DMS53 (cell line): ENCODE results near the gene NAP1L5.

ENCODE experiments used
- DNase-seq: peaks from one replicate; lab custom pipeline; 2025; lab: John Stamatoyannopoulos, UW

Gene NAP1L5, protein sequence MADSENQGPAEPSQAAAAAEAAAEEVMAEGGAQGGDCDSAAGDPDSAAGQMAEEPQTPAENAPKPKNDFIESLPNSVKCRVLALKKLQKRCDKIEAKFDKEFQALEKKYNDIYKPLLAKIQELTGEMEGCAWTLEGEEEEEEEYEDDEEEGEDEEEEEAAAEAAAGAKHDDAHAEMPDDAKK

DNA sequence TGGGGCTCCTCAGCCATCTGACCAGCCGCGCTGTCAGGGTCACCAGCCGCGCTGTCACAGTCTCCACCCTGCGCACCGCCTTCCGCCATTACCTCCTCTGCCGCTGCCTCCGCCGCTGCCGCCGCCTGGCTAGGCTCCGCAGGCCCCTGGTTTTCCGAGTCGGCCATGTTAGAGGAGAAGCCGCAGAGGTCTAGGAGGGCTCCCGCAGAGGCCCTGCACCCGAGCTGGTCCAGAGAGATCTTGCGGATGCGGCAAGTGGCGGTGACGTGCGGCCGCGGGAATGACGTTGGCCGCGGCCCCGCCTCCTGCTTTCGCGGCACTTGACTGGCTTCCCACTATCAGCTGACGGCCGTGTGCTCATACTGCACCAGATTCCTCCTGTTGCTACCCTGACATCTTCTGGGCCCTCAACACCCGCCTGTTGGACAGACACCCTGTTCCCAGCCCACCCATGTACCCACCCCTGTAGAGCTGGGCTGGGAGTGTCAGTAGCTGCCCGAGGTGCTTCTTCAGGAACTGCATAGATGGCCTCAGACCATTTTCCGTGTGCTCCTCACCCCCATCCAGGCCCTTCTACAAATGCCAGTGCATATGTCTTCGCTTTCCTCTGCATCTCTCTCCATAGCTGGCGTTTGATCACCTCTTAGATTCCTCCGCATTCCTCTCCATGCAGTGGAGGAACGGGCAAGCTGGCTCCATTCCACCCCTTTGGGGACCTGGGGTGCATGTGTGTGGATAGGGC is at the start of gene NAP1L5:
Gene NAP1L5, minus strand, starts transcription at position 242 of the 742 bp plus-strand sequence. Its CDS starts 75 bp downstream, at position 167.
- no peak for DNase-seq

DNA sequence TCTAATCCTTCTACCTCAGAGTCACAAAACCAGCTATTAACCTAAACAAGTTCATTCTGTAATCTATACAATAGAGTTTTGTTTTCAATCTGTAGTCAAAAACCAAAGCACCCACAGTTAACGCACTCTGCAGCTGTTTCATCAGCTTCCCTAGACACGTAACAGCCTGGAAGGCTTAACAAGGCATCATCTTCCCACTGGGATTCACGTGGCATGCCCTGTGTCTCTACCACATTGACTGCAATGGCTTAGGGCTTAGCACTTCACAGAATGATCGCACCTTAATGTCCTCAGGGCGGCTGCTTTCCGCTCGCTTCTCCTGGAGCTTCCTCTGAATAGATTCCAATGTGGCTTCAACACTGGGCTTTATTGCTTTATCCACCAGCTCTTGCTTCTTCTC is 49.7 kb upstream of the NAP1L5 start:
- no peak for DNase-seq

DNA sequence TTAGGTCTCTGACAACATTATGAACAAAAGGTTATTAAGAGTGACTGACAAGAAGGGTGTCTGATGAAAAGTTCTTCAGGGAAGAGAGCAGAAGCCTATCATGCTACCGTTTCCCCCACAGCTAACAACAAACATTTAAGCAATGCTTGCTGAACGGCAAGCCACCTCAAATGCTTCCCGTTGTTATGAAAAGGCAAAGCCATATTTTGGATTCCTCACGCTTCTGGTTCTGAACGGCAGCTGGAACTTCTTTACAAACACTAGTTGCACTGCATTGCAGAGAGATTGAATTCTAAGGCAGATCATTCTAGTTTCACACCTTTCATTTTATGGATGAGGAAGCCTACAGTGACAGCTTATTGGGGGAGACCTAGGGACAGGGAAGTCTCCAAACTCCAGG is 48.6 kb upstream of the NAP1L5 start:
- no peak for DNase-seq

DNA sequence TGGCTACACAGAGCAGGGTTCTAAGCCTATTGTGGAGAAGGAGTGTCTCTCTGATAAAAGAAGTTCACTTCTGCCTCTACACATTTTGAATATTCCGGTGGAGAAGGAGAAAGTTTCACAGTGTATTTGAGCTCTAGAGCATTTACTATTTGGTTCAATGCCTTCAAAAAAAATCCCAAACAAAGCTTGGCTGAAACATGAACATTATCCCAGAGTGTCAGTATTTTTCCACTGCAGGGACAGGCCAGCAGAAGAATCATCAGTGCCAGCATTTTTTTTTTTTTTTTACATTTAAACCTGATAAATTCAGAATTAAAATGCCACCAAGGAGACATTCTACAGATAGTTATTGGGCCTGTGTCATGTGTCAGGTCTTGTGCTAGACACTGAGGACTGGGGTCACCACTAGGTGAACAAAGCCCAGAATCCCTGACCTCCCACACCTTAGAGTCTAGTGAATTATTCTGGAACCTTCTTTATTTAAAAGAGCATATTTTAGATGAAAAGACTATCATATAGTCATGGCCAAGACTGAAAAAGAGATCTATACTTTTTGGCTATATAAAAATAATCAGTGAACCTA is 48.0 kb upstream of the NAP1L5 start:
- no peak for DNase-seq

DNA sequence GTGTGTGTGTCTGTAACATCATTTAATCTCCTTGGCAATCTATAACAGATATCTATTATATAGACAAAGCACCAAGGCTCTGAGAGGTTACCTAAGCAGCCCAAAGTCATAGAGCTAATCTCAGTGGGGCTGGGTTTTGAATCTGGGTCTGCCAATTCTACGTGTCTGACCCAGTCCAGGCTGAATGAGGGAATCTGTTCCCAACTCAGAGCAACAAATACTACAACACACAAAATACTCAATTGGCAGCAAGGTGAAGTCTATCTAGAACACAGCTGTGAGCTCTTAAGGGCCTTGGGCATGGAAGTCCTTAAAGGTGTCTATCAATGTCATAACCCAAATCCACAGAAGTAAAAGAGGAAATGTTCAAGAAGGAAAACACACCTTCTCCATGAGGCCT is 47.5 kb upstream of the NAP1L5 start:
- DNase-seq, result no peak

DNA sequence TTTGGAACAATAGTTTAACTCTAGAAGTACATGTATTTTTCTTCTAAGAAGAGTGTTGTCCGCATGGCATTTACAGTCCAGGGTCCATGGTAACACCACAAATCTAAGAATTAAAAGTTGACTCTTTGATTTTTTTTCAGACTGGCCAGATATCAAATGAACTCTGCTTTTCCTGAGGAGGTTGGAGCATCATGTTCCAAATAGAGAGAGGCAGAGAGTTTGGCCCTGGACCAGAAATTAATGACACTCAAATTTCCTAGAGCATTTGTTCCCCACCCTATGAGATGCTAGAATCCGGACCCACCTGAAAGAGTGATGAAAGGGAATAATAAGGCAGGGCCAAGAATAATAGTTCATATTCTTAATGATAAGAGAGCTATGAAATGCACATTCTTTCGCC is 47.0 kb upstream of the NAP1L5 start:
- no peak for DNase-seq

DNA sequence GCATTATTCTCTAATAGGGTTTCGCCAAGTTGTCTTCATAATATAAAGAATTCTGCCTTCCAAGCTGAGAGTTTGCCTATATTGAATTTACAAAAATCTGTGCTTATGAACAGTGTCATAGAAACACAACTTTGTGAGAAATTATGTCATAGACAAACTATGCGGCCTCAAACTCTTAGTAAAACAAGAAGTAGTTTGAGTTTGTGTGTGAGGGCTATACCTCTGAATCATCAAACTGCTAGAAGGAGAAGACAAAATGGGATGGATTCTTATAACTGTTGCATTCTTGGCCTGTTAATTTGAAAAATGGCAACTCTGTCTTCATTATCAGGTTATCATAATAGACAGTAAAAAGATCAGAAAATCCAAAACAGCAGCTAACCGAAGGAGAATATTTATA is 46.1 kb upstream of the NAP1L5 start:
- no peak for DNase-seq

DNA sequence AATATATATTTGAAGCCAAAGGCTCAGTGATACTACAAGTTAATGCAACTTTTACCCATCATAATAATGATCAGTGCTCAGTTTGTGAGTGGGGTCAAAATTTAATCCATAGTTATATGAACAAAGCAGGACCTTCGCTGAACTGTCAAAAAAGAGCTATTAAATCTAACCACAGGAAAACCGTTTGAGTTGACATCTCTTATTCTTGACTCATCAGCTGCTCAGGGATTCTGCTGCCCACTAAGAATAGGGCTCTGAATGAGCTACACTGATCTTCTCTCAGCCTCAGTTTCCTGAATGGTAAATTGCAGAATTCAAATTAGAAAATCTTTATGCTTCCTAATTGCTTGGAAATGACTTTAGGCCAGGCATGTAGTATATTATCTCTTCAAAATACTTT is 44.9 kb upstream of the NAP1L5 start:
- DNase-seq, result no peak

DNA sequence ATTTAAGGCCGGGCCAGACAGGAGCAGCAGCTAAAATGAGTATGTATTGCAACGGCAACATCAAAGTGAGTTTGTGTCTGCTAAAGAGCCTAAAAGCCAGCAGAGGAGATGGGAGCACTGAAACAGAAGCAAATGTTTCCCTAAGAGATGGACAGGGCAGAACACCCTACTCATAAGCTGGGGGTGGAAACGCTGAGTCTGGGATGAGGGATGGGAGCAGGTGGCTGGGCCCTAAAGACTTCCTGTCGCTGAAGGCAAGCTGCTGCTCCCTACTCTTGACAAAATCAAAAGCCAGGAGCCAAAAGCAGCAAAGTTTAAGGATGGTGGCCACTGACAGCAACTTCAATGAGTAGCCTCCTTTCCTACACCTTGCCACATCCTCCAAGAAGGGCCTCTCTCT is 40.6 kb upstream of the NAP1L5 start:
- no peak for DNase-seq

DNA sequence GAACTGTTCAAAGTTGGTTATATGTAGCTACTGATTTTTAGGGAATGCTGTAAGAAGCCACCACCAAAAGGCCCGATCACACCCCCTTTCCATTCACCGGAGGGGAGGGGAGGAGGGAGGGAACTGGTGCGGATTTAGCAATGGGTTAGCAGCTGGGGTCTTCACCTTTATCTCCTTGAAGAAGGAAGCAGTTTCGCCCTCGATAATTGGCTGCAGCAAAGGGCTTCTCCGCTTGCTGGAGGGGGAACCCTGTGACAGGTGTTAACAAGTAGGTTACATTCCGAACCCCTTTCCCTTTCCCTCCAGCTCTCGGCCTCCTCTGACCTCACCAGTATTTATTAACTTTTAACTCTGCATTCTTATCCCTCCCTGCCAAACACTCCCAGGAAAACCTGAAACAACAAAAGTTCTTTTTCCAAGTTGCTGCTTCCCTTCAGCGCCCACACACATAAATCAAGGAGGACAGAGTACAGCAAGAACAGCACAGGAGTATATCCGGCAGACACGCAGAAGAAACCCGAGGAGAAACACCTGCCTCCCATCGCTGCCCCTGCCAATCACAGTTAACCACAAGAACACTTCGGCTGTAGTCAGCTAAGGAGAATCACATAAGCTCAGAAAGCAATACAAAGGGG is 39.8 kb upstream of the NAP1L5 start:
- no peak for DNase-seq

DNA sequence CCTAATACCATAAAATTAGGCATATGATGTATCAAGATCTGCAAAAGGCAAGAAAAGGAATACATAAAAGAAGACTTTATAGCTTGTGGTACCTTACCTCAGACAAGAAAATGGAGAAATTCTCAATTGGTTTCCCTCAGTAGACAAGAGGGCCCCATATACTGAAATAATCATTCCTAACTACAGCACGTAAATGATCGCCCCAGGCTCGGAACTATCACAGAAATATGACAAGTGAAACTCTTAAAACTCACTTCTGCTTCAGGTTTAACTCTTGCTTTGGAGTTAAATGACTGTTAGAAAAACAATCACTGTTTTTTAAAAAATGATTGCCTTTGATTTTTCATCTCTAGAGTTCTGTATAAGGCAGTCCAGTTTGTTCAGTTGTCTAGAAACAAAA is 38.6 kb upstream of the NAP1L5 start:
- DNase-seq, result no peak

DNA sequence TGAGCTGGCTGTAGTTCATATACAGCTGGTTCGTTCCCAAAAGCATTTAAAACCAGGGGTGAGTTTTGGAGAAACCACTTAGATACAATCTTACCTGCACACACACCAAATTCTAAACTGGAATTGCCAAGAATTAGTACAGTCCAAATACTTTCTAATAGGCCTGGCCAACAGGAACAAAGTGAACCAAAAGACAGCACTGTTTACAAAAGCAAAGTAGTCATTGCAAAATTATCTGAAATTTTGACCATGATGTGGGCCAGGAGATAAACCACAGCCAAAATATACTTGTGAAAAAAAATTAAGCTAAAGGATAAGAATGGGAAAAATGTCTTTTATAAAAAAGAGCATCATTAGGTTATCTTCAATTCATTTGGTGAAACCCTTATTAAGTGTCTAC is 37.9 kb upstream of the NAP1L5 start:
- no peak for DNase-seq

DNA sequence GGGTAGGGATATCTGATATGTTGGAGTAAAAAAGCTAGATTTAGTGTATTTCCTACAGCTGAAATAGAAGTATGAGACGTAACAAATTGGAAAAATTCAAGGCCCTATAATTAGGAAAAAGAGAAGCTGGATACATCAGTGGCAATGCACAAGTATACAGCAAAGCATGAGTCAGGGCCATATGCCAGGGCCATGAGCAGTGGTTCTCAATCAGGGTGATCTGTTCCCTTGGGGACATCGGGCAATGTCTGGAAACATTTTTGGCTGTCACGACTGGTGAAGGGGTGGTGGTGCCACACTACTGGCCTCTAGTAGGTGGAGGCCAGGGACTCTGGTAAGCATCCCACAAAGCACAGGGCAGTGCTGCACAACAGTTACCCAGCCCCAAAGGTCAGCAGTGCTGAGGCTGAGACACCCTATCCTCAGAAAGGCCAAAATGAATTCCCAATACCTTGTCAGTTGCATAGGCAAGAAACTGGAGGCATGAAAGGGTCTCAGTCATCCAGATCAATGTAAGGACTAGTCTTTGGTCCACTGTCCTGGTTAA is 36.8 kb upstream of the NAP1L5 start:
- DNase-seq, result no peak

DNA sequence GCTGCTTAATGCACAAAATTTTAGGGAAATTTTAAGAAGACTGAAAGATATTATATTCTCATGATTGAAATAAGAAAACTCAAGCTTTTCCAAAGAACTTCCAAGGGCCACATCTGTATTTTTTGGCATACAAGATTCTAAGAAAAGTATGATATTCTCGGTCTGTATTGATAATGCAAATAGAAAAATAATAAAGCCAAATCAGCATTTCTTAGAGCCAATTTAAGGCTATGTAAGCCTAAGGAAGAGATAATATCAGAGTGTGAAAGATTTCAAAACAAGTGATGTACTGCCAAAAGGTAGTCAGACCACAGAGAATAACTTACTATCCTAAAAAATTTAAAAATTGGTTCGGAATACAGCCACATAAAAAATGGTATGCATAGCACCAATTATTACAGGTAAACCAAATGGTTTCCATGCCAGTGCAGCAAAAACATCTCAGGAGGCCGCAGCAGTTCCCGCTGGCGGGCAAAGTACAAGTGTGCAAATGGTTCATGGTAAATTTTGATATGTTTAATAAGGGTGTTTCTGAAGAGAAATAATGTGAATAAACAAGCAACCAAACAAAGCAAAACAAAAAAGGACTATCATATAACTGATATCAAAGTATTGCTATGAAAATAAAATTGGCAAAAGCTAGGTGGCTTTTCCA is 35.2 kb upstream of the NAP1L5 start:
- no peak for DNase-seq

DNA sequence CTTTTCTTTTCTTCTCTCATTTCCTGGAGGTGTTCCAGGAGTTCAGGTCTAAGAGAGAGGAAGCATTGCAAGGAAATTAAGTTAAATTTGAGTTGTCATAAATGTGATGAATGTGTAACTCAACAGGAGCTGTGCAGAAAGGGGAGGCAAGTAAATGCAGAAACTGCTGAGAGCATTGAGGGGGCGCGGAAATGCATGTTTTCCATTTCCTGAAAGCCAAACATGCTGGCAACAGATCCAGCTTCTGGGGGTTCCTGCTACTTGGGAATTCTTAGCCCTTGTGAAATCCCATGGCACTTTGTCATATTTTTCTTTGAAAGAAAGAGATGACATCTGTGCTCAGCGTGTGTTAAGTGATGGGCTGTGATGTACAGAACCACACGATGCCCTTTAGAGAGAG is 33.8 kb upstream of the NAP1L5 start:
- no peak for DNase-seq

DNA sequence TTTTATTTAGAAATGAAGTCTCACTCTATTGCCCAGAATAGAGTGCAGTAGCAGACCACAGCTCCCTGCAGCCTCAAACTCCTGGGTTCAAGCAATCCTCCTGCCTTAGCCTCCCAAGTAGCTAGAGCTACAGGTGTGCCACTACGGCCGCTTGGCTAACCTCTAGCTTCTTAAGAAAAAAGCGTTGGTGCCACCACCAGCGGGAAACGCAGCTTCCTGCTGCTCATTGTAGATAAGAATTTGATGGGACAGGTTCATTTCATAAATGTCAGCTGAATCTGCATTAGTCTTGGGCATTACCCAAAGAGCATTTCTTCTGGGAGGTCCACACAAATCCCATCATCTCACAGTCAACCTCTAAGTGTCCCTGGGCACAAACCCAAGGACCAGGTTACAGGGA is 33.2 kb upstream of the NAP1L5 start:
- DNase-seq, result no peak

DNA sequence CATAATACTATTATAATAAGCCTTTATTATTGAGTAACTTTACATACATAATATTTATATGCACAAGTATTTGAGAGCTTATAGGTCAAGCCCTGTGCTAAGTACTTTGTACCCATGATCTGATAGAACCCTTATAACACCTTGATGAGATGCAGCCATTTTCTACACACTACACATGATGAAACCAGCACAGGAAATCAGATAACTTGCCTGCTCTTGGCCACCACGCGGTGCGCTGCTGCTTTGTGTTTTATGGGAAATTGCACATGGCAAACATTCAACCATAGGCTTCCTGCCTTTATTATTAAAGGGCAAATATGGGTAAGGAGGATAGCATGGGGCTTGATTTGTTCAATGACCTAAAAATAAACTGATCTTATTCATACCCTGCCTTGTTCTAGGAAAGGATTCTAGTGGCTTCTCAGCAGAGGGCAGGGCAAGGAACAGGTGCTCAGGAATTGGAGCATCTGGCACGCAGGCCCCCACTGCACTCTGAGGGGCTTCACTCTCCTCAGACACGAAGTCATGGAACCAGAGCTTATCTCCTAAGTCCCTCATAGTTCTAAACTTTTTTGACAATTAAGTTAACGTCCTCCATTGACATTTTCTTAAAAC is 31.6 kb upstream of the NAP1L5 start:
- no peak for DNase-seq

DNA sequence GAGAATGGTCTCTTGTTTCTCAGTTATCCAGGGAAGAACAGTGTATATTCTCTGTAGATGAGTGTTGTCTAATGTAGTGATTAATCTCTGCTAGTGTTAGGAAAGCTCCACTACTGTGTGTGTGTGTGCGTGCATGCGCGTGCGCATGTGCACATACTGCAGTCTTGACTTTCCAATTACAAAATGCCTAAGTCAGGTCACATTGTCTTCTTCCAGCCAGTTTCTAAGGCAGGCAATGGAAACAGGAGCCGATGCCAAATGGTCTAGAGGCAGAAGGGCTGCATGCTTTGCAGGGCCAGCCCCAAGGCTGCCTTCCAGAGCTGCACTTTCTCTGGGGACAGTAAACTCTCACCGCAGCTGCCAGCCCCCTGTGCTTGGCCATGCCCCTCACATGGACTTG is 30.5 kb upstream of the NAP1L5 start:
- no peak for DNase-seq

DNA sequence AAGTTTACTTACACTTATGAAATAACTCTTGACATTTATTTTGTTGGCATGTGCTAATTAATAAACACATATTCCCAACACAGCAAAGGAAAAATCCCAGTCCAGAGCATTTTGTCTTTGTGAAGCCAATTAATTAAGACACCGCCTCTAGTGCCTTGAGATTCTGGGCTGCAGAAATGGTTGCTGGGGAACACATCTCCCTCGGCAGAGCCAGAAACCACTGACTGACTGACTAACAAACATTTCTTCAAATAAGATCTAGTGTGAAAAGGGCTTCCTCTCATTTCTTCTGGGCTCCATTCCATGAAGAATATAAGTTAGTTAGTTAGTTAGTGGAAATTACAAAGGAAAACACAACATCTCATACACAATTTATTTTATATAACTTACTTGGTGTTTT is 28.4 kb upstream of the NAP1L5 start:
- no peak for DNase-seq

DNA sequence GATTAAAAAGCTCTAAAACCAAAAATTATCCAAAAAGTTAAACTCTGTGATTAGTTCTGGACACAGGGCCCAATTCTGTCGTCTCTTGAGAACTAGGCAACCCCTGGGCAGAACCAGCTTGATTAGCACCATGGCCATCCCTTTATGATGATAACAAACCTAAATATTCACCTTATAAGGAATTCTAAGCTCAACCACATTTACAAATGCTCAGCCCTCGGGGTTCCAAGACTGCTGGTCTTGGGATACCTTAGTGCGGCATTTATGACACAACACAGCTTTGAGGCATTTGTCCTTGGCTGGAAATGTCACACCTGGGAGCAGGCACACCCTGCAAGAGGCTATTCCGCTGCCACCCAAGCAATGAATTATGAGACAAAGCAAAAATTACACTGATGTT is 27.5 kb upstream of the NAP1L5 start:
- no peak for DNase-seq

DNA sequence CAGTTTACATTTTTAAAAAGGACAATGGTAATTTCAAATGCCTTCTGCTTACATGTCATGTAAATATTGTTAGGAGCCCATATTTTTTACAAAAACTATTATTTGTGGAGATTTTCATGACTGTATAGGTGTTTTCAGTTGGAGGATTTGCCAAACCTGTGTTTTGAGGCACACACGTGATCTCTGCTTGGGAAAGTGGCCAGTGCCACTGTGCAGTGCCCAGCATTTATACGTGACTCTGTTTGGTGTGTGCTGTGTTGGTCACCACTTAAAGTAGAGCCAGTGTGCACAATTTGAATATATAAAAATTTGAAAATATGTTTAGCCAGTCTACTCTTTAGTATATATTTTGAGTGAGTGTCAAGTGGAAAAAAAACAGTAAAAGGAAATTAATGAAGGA is 26.8 kb upstream of the NAP1L5 start:
- no peak for DNase-seq

DNA sequence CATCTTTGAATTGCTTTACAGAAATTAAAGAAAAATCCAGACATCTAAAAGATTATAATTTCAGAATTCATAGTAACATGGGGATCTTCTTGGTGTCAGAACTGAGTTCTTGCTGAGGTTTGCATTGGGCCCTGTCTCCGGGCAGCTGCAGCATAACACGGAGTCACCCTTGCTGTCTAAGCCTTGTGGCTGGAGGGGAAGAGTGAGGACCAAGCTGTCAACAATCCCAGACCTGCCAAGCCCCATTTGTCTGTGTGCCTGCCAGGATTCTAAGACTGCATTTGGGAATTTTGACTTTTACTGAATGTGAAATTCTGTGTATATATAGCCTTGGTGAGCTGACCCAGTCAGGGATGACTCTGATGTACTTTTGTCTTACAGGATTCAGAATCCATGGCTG is 25.2 kb upstream of the NAP1L5 start:
- DNase-seq, result no peak
